Mammary epithelial cell (primary cell): ENCODE measurements around the gene ARMH4.

Source experiments
- CTCF ChIP-seq, 2 donors: IDR thresholded peaks in 1 of 2; conservative IDR thresholded peaks in 1 of 2; 2 replicates each; pipeline ENCODE4 v1.5.1; 2011 to 2012; ENCODE audit warnings: inconsistent platforms in 2 of 2, low read length in 2 of 2, mild to moderate bottlenecking in 2 of 2, control low read depth in 1 of 2, low read depth in 1 of 2; ENCODE audit not compliant: insufficient read depth in 1 of 2; ENCODE audit errors: extremely low read depth in 1 of 2
- EZH2 ChIP-seq: IDR thresholded peaks from 2 replicates; pipeline ENCODE4 v1.6.1; 2012; ENCODE audit warnings: low read length, inconsistent platforms, borderline replicate concordance

GRCh38 chr14:58099682-58100081, 52.3 kb downstream of the ARMH4 start:
- TF ChIP-seq CTCF (conservative IDR thresholded peaks at IDR 0.05 in 1 of 2, IDR thresholded peaks at IDR 0.05 in 1 of 2; ENCODE audit: extremely low read depth in 1 of 2, insufficient read depth in 1 of 2, low read depth in 1 of 2, low read length in 2 of 2) (no peak), EZH2 (no peak)
